Renal cortical epithelial cell (primary cell): ENCODE measurements around the gene APMAP. TPM values are rescaled to one million over a fixed set of nuclear protein-coding genes. Genes with fewer than 3 reads are reported as not detected.
A peak's percentile ranks its signal among the peaks of the same experiment; 100 is the strongest.
"Not testable (repeated sequence)": the region's sequence is repeated elsewhere in the genome, so short reads cannot be mapped to it uniquely, and the experiment has no call there.

Source experiments
- DNase-seq: peaks from one replicate; pipeline ENCODE4 v3.0.0-alpha.2; 2011; ENCODE audit warnings: low read depth
- total RNA-seq: library from RNA; depleted of rRNA; stranded (reverse); fragments of >200 nt; gene quantifications from 2 replicates; pipeline ENCODE4 v1.2.3, GENCODE V29; 2014

Gene APMAP
- total RNA-seq, 1 donor from 2014 or later: 104 TPM

DNA sequence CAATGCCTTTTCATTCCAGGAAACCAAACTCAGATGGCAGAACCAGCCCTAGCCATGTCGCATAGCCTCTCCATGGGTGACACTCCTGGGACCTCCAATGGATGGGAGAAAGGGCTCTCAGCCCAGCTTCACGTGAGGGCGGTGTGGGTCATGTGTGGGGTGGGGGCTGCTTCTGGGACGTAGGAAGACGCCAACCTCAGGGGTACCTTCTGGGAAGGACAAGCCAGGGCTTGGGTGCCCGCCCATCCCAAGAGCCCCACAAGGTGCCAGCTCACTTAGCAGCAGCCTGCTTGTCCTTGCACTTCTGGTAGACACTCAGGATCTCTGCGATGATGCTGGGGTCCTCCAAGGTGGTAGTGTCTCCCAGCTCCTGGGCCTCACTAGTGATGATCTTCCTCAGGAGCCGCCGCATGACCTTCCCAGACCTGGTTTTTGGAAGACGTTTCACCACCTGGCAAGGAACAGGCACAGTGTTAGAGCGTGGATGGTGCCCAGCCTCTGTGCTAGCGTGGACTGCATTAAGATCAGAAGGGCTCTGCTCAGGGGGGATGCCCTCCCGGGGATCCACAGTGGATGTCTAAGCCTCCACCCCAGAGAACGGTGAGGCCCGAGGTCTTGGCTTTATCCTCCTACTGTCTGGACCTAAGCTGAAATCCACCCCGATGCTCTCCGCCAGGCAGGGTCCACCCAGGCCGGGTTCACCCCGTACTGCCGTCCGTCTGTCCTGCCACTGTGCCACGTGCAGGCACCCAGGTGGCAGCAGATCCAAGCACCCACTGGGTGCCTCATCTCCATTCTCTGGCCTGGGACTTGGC, 15.1 kb upstream of the APMAP start:
- no peak for DNase-seq

DNA sequence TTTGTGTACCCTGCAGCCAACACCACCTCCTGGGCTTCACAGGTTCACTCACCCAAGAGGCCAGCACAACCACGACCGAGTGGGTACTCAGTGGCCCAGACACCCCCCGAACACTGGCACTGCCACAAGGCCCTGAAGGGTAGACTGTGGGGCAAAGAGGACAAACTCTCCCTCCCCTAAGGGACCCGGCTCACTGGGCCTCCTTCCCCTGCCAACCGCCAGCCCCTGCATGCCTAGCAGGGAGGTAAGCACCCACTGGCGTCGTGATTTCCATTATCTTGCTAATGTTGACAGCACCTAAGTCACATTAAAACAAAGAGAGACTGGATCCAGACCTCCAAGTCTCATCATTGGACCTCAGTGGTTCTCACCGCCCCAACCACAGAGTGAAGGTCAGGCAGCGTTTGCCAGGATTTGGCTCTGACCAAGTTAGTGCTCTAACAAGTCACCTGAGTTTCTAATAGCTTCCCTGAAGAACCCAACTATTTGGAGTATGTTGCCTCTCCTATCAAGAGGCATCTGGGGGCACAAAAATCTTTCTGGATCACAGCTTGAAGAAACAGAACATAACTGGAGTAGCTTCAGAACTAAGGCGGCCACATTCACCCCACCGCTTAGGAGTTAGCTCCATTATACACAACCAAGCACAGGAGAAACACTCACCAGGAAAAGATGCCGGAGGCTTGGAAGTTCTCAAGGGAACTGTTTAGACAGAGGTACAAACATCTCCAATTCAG, 14.0 kb upstream of the APMAP start:
- no peak for DNase-seq

DNA sequence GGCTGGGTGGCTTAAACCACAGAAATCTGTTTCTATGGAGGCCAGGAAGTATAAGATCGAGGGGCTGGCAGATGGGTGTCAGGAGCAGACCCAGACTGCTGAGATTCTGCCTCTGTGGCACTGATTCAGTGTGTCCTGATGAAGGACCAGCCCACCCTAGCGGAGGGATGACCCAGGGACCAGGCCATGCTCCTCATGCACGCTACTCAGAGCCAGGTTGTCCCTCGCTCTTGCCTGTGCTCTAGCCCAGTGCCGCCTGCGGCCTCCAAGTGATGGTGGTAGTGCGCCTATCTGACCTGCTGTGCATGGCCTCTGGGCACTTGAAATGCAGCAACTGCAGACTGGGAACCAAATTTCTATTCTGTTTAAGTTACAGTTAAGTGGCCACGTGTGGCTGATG, 13.1 kb upstream of the APMAP start:
- DNase-seq: no peak

DNA sequence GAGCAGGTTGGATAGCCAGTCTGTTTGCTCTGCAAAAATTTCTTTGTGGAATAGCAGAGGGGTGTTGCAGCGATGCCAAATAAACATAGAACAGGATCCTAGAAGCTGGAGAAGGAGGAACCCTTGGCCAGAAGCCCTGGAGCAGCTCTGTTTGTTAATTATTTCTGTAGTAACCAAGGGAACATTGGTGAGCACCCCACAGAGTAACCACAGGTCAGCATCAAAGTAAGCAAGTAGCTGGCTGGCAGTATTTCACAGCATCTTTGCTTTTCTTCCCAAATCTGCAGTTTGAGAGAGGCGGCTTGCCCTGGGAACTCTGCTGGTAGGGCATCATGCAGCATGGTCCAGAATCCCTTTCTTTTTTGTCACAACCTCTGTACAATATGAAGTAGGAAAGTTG, 12.7 kb upstream of the APMAP start:
- DNase-seq: peak; percentile 85

DNA sequence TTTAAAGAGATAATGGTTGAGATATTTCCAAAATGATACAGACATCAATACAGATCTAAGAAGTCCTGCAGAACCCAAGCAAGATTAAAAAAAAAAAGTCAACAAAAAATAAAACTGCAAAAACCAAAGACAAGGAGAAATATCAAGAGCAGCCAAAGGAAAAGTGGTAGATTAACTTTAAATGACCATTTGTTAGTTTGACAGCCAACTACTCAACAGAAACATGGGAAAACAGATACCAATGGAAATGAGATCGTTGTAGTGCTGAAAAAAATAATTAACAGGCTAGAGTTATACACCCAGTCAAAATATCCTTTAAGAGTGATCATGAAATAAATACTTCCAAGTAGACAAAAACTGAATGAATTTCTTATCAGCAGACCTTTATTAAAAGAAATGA, 10.5 kb upstream of the APMAP start:
- no peak for DNase-seq

DNA sequence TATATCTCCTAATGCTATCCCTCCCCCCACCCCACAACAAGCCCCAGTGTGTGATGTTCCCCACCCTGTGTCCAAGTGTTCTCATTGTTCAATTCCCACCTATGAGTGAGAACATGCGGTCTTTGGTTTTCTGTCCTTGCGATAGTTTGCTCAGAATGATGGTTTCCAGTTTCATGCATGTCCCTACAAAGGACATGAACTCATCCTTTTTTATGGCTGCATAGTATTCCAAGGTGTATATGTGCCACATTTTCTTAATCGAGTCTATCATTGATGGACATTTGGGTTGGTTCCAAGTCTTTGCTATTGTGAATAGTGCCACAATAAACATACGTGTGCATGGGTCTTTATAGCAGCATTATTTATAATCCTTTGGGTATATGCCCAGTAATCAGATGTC, 8.8 kb upstream of the APMAP start:
- not testable (repeated sequence) for DNase-seq

DNA sequence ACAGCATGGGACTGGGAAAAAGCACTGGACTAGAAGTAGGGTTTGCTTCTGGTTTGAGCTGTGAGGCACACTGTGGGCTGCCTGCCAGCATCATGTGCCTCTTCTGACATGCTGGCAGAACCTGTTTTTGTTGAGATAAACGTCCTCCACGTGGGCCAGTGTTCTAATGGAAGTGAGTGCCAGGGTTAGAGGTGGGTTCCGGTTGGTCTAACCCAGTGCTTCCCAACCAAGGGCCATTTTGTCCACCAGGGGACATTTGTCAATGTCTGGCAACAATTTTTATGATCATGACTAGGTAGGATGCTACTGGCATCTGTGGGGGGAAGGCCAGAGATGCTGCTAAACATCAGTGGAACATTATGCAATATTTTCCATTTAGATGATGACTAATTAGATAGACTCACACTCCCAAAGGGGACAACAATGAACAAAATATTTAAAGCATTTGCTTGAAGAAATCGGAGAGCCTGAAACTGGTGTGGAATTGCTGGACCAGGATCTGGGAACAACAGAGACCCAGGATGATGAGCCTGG, 7.8 kb upstream of the APMAP start:
- peak; percentile 91 for DNase-seq

DNA sequence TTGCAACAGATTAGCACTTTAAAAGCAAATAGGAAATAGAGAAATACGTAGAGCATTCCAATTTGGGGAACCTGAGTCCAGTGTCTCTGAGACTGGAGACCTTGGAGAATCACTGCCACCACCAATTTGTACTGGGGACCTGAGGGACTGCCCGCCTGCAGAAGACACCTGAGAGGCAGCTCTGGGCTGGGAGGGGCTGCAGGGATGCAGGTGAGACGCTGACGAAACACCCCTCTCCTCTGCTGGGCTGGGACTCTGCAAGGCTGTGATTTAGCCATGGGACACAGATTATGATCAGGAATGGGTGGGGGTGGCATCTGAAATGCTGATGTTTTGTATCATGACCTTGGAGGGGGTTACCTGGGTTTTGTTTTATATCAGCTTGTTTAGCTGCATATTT, 7.0 kb upstream of the APMAP start:
- DNase-seq: no peak

DNA sequence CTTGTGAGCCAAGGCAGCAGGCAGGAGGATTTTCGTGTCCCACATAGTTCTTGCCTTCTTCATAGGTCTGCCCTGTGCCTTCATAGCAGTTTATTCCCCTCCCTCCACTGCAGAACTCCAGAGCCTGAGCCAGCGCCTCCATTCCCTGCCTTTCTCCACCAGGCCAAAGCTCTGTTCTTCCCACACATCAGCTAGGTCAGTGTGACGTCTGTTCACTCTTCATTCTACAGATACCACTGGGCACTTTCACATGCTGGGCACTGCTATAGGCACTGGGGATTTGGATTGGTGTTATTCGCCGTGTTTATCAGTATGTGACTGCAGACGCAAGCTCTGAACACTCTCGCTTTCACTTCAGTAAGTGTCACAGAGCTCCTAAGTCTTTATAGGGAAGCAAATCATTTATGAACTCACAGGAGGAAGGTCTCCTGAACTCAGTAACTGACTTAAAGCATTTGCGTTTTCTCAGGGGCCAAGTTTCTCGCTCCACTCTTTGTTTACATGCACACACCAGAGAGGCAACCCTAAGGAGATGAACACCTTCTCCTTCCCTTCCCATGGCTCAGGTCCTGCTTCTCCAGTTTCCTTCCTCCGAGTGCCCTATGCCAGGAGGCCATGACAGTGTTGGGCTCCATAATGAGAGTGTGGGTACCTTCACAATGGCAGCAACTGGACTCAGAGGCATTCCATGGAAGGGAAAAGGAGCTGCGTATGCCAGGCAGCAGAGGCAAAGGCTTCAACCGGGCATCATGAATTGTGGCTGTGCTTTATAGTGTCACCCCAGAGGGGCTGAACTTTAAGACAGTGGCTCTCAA, 6.3 kb upstream of the APMAP start:
- no peak for DNase-seq

DNA sequence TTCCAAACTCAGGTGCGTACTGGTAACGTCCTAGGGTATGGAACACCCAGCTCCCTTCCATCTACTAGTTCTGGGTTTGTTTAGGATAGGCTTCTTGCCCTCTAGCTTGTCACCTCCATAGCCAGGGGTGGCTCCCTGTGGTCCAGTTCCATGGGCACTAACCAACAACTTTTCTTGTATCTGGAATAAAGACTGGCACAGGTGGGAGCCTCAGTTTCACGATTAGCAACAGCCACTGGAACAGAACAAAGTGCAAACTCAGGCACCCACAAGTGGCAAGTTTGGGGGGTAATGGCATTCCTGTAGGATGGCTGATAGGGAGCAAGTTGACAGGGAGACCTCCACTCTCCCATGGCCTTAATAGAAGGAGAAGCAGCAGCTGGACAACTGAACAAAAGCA, 5.6 kb upstream of the APMAP start:
- DNase-seq: no peak

DNA sequence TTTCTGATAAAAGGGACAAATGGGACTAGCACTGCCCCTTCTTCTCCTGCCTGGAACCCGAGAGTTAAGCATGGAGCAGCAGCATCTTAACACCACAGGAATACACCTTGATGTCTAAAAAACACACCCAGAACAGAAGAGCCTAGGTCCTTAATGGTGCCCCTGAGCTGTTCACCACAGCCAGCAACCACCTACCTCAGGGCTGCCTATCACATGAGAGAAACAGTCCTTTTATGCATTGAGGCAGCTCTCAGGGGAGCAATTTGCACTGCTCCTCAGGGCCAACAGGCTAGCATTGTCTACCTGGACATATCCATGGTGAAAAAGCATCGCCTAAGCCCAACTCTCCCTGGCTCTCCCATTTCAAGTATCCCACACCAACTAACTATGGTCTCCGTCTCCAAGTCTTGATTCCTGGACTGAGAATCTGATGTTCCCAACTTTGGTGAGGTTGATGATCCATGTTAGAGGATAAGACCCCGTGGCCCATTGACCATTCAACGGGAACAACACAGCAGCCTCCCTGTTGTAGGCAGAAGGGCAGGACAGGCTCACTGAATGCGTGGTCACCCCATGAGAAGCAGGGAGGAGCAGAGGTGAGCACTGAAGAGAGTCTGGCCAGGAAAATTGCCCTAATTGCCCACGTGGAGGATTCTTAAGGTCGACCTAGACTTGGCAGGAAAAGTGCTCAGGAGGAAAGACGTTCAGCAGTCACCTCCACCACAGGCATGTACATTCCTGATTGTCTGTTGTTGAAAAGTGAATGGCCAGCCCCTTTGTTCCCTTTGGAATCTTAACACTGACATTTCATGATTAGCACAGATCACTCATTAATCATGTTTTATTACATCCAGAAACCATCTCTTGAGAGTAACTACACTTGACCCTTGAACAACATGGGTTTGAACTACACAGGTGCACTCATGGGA, 4.2 kb upstream of the APMAP start:
- peak; percentile 32 for DNase-seq

DNA sequence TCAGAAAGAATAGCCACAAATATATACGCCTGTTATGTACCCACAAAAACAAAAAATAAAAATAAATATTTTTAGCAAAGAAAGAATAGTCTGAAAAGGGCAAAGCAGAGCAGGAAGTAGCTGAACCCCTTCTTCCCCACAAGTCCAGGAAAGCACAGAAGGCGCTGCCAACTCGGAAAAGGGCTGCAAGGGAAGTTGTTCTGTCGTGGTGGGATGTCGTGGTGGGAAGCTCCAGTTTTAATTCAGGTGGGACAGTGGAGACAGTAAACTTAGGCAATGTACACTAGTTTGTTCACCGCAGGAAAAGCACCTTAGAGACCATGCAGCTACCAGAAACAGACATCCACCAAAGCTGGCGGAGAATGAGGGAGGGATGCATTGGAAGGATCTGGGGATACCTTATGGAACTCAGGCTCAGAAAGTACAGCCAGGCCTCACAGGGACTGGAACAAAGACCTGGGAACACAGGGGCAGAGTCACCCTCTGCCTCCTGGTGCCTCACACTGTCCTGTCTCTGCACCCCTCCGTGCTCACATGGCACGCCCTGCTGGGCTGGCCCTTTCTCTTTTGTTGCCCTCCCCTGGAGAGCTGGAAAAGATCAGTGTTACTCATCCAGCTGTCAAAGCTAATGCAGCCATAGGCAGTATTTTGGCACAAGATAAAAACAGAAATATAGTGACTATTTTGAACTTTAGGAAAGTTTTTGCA, 3.3 kb upstream of the APMAP start:
- DNase-seq: no peak

DNA sequence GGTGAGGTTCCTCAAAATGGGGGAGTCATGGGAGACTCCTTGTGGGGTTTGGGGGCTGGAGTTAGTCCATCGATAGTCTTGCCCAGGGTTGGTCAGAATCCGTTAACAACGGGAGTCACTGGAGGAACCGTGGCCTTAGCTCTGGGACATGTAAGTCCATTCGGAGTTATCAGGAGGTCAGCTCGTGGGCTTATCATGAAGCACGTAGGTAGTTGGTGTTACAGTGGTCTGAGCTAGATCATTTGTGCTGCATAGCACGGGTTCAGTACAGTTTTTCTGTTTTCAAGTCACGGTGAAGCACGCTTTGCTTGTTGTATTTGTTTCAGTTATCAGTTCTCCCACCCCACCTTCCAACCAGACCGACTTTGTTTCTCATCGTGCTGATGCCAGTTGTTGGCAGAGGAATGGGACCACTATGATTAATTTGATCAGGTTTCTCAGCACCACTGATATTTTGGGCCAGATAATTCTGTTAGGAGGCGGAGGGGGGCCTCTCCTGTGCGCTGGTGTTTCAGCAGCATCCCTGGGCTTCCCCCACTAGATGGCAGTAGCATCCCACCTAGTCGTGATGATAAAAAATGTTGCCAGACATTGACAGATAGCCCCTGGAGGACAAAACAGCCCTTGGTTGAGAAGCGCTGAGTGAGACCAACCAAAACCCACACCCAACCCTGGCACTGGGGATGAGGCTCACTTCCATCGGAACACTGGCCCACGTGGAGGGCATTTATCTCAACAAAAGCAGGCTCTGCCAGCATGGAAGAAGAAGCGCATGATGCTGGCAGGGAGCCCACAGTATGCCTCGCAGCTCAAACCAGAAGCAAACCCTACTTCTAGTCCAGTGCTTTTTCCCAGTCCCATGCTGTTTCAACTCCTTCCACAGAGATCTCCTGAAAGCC, 2.2 kb upstream of the APMAP start:
- peak; percentile 51 for DNase-seq

DNA sequence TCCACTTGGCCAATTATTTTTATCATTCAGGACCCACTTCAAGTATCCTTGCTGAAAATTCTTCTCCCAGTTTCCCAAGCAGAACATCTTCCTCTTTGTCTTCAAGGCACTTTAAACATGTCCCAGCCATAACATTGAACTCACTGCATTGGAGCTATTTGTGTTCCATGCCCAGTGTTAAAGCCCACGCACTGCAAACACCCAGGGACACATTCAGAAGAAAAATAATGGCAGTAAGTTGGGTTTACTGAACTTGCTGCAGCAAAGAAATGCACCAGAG, 1.6 kb upstream of the APMAP start:
- no peak for DNase-seq

DNA sequence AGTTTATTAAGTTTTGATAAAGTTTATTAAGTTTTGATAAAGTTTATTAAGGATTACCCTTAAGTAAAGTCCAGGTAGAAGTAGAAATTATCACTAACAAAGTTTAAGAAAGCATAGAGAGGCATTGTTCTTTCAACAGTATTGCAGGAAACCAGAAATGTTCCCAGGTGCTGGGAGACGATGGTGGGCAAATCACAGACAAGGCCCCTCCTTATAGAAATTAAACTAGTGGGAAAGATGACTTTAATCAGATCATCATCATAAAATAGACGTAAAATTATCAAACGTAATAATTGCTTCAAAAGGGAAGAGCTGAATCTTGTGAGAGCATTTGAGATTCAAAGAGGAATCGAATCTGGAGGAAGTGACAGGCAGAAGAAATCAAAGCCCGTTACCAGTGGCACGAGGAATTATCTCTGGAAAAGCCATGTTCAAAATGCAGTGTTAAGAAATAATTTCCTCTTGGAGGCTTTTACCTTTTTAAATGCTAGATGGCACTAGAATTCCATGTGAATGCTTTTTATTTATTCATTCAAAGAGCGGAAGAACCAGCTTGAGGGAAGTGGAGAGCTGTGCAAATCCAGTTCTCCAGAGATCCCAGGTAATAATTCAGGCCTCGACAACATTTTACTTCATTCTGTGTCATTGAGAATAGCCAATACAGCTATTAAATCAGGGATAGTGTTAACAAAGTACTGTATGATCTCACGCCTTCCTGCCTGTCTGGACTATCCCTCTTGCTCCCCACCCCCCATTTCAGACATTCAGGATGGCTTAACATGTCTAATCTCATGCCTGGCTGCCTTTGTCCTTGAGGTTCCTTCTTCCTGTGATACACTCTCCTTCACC, 1.0 kb upstream of the APMAP start:
- peak; percentile 70 for DNase-seq

DNA sequence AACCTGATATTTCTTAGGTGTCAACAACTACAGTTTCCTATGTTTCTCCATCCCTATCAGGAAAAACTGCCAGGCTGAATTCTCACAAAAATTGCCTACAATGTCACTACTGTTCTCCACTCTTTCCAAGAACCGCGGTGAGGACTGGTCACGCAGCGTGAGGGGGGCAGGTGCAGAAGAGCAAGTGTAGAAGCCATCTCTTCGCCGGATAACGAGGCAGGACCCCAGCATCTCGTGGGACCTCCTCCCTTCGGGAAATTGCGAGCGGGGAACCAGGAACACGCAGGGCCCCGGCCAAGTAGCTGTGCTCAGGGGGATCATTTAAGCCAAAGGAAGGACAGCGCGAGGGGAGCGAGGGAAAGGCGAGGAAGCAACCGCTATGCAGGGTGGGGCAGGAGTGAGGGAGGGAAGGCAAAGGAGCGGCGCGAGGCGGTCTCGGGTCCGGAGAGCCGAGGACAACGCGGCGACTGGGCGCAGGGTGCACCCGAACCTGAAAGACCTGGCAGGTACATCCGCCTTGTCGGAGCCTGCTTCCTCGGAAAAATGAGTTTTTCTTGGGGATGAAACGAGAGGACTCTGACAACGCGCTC, 559 bp downstream of the APMAP start:
- DNase-seq: no peak

DNA sequence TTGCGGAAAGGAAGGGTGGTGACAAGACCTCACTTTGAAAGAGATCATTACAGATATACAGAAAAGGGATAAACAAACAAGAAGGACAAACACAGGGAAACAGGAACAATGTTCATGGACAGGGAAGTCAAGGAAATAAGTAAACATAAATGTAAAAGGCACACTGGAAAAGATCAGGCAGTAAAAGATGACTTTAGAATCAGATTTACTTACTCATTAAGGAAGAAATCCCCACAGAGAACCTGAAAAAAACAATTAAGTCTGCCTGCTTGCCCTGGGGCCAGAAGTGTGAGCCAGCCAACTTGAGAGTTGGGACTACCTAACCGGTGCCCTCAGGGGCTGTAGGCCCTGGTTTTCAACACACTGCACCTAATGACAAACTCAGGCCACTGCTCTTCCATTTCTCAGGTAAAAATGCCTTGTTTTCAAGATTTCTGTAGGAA, 1.7 kb downstream of the APMAP start:
- DNase-seq: peak; percentile 75

DNA sequence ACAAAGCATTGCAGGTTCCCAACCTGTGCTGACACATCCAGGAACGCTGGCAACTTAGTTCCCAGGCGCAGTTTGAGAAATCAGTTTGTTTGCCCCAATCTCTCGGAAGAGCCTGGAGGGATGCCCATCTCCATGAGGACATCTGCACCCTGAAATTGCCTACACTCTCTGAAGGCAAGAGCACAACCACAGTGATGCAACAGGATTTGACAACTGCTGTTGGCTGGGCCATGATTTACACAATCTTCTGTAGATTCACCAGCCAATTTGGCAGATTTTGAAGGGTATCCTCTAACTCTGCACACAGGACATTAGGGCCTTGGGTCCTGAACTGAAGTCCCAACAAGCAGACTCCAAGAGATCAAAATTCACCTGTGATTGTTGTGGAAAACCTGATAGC, 3.4 kb downstream of the APMAP start:
- DNase-seq: no peak
